A549 treated with AZD2906 at 1 μM for 4 hours (cell line): ENCODE measurements around the gene NPW. TPM values are rescaled to one million over a fixed set of nuclear protein-coding genes. Genes with fewer than 3 reads are reported as not detected.

Experiments used
- total RNA-seq: library from RNA; stranded (reverse); fragments of 200-300 nt; extraction: Qiagen RNA extraction; gene quantifications from 5 replicates; pipeline ENCODE4 v1.2.3, GENCODE V29; 2022

Gene NPW
- 0.65 to 1.4 TPM (median 0.88 TPM) in 5 replicates for total RNA-seq

DNA sequence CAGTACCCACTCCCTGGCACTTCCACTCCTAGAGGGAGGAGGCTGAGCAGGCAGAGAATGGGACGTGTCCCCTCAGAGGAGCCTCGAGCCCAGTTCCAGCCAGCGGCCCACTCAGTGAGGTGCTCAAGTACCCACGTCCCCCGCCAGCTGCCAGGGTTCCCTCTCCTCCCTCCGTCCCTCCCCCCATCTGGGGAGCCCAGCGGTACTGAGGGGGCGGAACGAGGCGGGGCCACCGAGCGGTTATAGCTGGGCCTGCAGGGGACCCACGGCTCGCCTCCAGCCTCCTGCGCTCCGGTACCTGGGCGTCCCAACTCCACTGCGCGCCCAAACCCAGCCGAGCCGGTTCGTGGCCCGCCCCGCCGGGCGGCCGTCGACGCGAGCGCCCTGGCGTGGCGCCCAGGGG is at the start of gene NPW:
NPW (plus strand) TSS at position 268 of the 403 bp plus-strand sequence.

DNA sequence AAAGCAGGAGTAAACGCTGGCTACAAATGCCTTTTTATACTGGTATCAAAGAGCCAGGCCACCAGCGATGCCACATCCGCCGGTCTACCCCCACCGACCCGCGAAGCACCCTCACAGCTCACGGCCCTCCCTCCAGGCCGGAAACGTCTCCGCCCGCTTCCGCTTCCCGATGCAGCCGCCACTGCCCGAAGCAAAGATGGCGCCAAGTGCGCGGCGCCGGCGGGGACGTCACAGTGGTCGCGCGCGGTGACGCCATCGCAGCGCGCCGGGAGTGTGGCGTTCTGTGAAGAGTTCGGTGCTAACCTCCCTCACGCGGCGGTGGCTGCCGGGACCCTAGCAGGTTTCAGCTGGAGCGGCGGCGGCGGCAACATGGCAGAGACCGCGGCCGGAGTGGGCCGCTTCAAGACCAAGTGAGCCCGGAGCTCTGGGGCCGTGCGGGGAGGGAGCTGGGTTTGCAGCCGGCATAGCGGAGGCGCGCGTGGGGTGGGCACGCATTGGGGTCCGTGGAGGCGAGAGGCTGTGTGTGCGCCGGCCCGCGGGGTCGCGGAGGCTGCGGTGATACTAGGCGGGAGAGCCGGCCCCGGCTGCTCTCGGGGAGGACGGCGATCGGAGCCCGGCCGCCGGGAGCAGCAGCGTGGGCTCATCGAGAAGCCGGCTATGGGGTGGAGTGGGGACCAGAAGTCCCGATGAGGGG is 47.6 kb upstream of the NPW start, which contains the start of gene TBL3:
TBL3 (plus strand) TSS at position 258 of the 694 bp plus-strand sequence; CDS start at position 370, 112 bp downstream.

DNA sequence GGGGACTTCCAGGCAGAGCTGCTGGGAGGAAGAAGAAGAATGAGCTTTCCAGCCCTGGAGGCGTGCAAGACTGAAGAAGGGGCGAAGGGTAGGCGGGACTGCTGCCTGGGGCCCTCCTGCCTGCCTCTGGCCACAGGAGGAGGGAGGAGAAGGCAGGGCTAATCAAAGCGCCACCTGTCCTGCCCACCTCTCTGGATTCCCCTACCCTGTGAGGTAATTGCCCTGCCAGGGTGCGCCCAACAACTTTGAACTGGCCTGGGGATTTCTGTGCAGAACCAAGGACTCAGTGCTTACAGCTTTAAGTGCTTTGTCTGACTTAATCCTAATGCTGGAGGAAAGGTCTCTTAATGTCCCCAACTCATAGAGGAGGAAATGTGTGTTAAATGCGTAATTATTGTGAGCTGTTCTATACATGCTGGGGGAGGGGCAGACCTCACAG is 38.2 kb upstream of the NPW start, which contains the start of gene NOXO1:
NOXO1 (minus strand) TSS at position 72 of the 439 bp plus-strand sequence. CDS start 290 bp downstream, outside the sequence.

DNA sequence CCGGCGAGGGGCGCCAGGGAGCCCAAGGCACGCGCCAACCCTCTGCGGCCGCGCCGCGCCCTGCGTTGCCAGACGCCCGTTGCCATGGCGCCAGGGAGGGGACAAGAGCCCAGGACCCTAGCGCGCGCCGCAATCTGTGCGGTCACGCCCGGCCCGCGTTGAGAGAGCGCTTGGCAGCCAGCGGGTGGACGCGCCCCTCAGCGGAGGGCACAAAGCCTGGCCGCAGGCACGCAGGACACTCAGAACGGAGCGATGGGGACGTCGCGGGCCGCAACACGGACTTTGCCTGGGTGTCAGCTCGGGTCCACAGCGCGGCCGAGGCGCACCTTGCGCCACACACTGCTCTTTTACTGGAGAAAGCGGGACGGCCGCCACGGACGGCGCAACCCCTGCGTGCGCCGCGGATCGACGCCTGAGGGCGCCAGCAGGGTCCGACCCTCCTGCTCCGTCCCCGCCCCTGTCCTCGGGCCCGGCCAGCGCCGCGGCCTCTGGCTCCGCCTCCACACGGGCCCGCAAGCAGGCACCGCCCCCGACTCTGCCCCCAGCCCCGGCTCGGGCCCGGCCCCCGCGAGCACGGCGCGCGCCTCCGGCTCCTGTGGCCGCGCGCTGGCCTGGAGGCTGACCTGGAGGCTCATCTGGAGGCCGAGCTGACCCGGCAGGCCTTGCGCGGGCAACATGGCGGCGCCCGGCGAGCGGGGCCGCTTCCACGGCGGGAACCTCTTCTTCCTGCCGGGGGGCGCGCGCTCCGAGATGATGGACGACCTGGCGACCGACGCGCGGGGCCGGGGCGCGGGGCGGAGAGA is 35.8 kb upstream of the NPW start, which contains the start of gene GFER:
GFER (plus strand) TSS at position 650 of the 803 bp plus-strand sequence; CDS start at position 676, 26 bp downstream.

DNA sequence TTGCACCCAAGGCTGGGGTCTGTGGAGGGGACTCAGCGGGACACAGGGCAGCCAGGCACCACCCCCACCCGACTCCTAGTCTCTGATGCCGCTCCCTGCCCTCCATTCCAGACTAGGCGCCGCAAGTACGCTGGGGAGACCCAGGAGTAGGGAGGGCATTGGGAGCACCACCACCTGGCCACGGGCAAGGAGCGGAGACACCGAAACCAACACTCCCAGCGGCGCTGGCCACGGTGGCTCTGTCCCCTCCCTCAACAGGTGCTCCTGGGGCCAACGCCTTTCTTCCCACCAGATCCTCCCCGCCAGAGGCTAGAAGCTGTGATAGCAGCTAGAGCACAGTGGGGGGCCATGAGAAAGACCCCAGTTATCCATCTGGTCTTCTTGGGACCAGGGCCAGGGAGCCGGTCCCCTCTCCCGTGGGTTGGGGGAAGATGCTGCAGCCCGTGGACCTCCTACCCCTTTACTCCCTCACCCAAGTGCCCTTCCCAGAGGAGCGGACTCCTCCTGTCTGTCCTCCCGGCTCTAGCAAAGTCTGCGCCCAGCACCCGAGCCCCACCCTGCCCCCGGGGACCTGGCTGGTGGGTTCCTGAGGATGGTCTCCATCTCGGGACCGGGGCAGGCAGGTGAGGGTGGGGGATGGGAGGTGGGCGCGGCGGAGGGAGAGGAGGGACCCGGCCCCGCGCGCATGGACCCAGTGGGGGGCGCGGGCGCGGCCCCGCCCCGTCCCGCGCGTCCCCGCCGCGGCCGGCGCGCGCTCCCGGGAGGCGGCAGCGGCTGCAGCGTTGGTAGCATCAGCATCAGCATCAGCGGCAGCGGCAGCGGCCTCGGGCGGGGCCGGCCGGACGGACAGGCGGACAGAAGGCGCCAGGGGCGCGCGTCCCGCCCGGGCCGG is 30.1 kb upstream of the NPW start, which contains the start of gene SYNGR3:
SYNGR3 (plus strand) TSS at position 762 of the 892 bp plus-strand sequence. CDS start 133 bp downstream, outside the sequence.

DNA sequence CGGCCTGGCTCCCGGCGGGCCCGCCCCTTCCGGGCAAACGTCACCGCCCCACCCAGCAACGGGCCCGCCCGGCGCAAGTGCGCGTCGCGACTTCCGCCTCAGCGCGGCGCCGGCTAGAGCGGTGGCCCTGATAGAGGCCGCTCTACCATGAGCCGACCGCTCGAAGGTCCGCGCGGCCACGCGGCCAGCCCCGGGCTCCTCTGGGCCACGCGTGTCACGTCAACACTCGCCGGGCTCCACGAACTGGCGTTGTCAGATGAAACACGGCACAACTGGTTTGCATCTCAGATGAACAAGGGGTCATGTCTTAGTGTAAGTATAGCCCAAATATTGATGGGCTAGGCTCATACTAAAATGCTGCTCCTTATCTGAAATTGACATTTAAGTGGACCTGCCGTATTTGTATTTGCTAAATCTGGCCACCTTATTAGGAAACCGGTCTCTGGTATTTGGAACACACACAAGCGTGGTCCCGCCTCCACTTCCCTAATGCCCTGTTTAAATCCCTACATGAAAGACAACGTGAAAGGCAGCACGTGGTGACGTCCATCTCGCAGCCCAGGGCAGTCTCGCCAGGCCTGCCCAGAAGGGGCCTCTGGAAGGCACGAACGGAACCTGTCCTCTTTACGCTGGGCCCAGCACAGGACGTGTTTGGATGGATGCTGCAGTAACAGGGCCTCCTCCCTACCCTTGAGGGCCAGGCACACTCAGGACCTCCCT is 9.6 kb upstream of the NPW start, which contains the start of gene ZNF598:
ZNF598 (minus strand) TSS at position 31 of the 720 bp plus-strand sequence.

DNA sequence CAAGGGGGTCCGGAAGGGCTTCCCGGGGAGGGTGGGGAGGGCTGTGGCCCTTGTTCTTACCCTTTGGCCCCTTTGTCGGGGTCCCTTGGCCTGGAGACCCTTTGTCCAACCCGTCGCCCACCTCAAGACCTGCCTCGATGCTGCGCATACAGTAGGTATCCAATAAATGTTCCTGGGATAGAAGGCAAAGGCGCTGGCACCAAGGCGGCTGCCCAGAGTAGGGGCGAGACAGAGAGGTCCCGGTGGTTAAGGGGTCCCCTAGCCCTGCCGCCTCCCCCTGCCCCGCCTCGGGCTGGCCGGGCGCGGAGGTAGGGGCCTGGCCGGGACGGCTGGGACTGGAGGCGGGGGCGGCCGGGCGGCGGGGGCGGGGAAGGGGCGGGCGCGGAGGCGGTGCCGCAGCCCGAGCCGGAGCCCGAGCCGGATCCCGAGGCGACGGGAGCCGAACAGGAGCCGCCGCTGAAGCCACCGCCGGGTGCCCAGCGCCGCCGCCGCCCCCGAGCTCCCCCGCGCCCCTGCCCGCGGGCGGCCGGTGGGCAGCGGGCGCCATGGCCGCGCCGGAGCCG is 7.0 kb downstream of the NPW start, which contains the start of gene NHERF2:
NHERF2 (plus strand) TSS at position 442 of the 563 bp plus-strand sequence; CDS start at position 546, 104 bp downstream.

DNA sequence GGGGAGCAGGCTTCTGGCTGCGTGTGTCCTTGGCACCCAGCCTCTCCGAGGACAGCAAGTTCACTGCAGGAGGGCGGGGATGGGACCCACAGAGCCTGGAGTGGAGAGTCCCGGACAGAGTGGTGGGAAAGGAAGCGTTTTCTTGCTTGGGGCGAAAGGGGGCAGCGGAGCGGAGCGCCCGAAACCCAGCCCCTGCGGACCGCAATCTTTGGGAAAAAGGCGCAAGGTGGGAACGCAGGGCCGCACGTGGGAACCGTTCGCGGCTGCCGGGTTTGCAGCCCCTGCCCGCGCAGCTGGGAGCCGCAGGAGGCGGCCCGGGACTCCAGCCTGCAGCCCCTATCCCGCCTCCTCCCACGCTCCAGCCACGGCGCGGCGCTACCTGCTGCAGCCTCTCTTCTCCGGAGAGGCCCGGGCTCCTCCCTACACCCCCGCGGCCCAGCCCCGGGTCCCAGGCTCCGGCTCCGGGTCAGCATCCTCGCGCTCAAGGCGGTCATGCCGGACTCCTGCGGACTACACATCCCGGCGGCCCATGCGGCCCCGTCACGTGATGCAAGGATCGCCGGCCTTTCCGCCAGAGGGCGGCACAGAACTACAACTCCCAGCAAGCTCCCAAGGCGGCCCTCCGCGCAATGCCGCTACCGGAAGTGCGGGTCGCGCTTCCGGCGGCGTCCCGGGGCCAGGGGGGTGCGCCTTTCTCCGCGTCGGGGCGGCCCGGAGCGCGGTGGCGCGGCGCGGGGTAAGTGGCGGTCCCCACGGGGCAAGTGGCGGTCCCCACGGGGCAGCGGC is 27.9 kb downstream of the NPW start, which contains the start of the genes NTHL1 and TSC2:
NTHL1 (minus strand) TSS at position 505 of the 786 bp plus-strand sequence; CDS start at position 494, 11 bp downstream.
TSC2 (plus strand) TSS at position 656 of the 786 bp plus-strand sequence. CDS start 631 bp downstream, outside the sequence.

Other genes starting within 250 kb of the NPW start
- 27.8 to 65.4 TPM (median 62.1 TPM) in 5 replicates for gene NME3, start 248.2 kb upstream of the NPW start, total RNA-seq
- 5.9 to 12.6 TPM (median 8.3 TPM) in 5 replicates for gene EME2, start 247.0 kb upstream of the NPW start, total RNA-seq
- gene MRPS34, start 246.7 kb upstream of the NPW start, total RNA-seq = 151 to 264 TPM (median 250 TPM) in 5 replicates
- 19.3 to 30.3 TPM (median 29.5 TPM) in 5 replicates for gene SPSB3, start 237.2 kb upstream of the NPW start, total RNA-seq
- gene NUBP2, start 236.8 kb upstream of the NPW start, total RNA-seq = 60.7 to 88.7 TPM (median 83.0 TPM) in 5 replicates
- gene IGFALS, start 226.1 kb upstream of the NPW start, total RNA-seq = 0.03 to 0.18 TPM (median 0.06 TPM) in 4 of 5 replicates, not detected in the other
- gene HAGH, start 193.0 kb upstream of the NPW start, total RNA-seq = 57.8 to 76.0 TPM (median 74.4 TPM) in 5 replicates
- gene FAHD1, start 192.6 kb upstream of the NPW start, total RNA-seq = 46.8 to 52.1 TPM (median 49.6 TPM) in 5 replicates
- gene MEIOB, start 147.6 kb upstream of the NPW start, total RNA-seq = 1.2 to 2.2 TPM (median 1.4 TPM) in 5 replicates
- gene HS3ST6, start 101.4 kb upstream of the NPW start, total RNA-seq = 1.1 to 2.1 TPM (median 2.0 TPM) in 5 replicates
- gene MSRB1, start 76.6 kb upstream of the NPW start, total RNA-seq = 32.5 to 43.0 TPM (median 42.2 TPM) in 5 replicates
- gene RPL3L, start 65.1 kb upstream of the NPW start, total RNA-seq = 0.09 to 0.11 TPM (median 0.10 TPM) in 3 of 5 replicates, not detected in the others
- gene NDUFB10, start 60.2 kb upstream of the NPW start, total RNA-seq = 247 to 295 TPM (median 252 TPM) in 5 replicates
- gene RPS2, start 55.0 kb upstream of the NPW start, total RNA-seq = 3,695 to 5,624 TPM (median 5,467 TPM) in 5 replicates
- not detected in 5 replicates for gene RNF151, start 52.9 kb upstream of the NPW start, total RNA-seq
- gene TBL3, start 47.7 kb upstream of the NPW start, total RNA-seq = 31.6 to 41.2 TPM (median 38.0 TPM) in 5 replicates
- 0.08 to 0.31 TPM (median 0.28 TPM) in 5 replicates for gene NOXO1, start 38.3 kb upstream of the NPW start, total RNA-seq
- 23.0 to 44.4 TPM (median 40.1 TPM) in 5 replicates for gene GFER, start 35.6 kb upstream of the NPW start, total RNA-seq
- 5.0 to 9.3 TPM (median 8.2 TPM) in 5 replicates for gene SYNGR3, start 29.8 kb upstream of the NPW start, total RNA-seq
- 47.7 to 63.8 TPM (median 61.2 TPM) in 5 replicates for gene ZNF598, start 10.0 kb upstream of the NPW start, total RNA-seq
- gene NHERF2, start 7.1 kb downstream of the NPW start, total RNA-seq = 45.2 to 69.1 TPM (median 66.9 TPM) in 5 replicates
- 36.2 to 51.1 TPM (median 47.9 TPM) in 5 replicates for gene NTHL1, start 28.0 kb downstream of the NPW start, total RNA-seq
- 32.0 to 40.6 TPM (median 34.1 TPM) in 5 replicates for gene TSC2, start 28.2 kb downstream of the NPW start, total RNA-seq
- 34.4 to 54.4 TPM (median 49.3 TPM) in 5 replicates for gene PKD1, start 116.1 kb downstream of the NPW start, total RNA-seq
- gene RAB26, start 128.8 kb downstream of the NPW start, total RNA-seq = 1.9 to 4.4 TPM (median 3.3 TPM) in 5 replicates
- gene TRAF7, start 136.0 kb downstream of the NPW start, total RNA-seq = 39.0 to 55.8 TPM (median 49.7 TPM) in 5 replicates
- gene CASKIN1, start 176.8 kb downstream of the NPW start, total RNA-seq = 0.23 to 1.00 TPM (median 0.47 TPM) in 5 replicates
- 39.9 to 53.2 TPM (median 51.0 TPM) in 5 replicates for gene MLST8, start 185.7 kb downstream of the NPW start, total RNA-seq
- 1.5 to 4.8 TPM (median 3.4 TPM) in 5 replicates for gene BRICD5, start 191.1 kb downstream of the NPW start, total RNA-seq
- 14.8 to 35.7 TPM (median 32.9 TPM) in 5 replicates for gene PGP, start 195.1 kb downstream of the NPW start, total RNA-seq
- 18.7 to 26.9 TPM (median 24.7 TPM) in 5 replicates for gene E4F1, start 203.8 kb downstream of the NPW start, total RNA-seq
- gene DNASE1L2, start 216.7 kb downstream of the NPW start, total RNA-seq = 0.60 to 1.7 TPM (median 1.3 TPM) in 5 replicates
- gene ECI1, start 231.8 kb downstream of the NPW start, total RNA-seq = 48.5 to 95.5 TPM (median 93.6 TPM) in 5 replicates
- 252 to 288 TPM (median 261 TPM) in 5 replicates for gene RNPS1, start 248.3 kb downstream of the NPW start, total RNA-seq